GM19328 (cell line): ENCODE data around the gene WSB1.
"Not testable (repeated sequence)": the region's sequence is repeated elsewhere in the genome, so short reads cannot be mapped to it uniquely, and the experiment has no call there.

Source experiments
- ATAC-seq: cut with Tn5 transposase; IDR thresholded peaks from one replicate; pipeline ENCODE4 v1.9.1; 2021; ENCODE audit warnings: mild to moderate bottlenecking, moderate library complexity; ENCODE audit not compliant: unreplicated experiment

The WSB1 gene

GRCh38 chr17:27279132-27279531, 14.8 kb upstream of the WSB1 start:
- not testable (repeated sequence) for ATAC-seq

DNA sequence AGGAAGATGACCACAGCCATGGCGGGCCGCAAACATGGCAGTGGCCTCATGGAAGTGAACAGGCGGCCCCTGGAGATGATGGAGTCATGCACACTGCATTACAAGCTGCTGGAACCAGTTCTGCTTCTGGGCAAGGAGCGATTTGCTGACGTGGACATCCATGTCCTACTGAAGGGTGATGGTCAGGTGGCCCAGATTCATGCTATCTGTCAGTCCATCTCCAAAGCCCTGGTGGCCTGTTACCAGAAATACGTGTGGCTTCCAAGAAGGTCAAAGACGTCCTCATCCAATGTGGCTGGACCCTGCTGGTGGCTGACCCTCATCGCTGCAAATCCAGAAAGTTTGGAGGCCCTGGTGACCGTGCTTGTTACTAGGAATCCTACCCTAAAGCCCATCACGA, 13.4 kb upstream of the WSB1 start:
- ATAC-seq, result no peak

DNA sequence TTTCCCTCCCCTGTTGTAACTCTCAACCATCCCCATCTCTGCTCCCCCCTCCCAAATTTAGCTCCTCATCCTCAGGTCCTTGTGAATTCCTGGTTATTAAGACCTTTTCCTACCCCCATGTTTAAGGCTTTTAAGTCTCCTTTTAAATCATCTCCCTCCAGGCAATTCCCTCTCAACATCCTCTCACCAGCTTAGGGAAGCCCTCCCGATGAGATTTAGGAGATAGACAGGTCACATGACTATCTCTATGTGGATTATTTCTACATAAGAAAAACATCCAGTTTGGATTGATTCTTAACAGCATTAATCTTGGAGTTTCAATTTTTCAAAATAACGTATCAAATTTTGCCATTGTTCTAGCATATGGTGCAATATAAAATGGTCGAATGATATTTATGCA, 12.5 kb upstream of the WSB1 start:
- ATAC-seq, result no peak

DNA sequence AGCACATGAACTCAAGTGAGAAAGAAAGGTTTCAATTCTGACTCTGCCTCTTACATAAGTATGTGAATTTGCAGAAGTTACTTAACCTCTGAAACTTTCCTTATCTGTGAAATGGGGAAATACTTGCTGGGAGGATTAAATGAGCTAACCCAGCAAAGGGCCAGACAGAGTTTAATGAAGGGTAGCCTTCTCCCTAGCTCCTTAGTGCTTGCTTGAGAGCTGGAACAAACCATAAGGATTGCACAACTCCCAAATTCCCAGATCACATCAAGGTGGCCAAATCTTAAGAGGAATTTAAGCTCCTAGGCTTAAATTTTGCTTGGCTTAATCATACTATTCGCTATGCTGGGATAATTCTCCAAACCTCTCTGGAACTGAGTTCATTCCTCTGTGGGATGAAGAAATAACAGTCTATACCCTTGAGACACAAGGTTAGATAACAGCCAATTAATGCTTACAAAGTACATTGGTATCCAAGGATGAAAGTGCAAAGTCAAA, 11.8 kb upstream of the WSB1 start:
- ATAC-seq, result peak; percentile 61

DNA sequence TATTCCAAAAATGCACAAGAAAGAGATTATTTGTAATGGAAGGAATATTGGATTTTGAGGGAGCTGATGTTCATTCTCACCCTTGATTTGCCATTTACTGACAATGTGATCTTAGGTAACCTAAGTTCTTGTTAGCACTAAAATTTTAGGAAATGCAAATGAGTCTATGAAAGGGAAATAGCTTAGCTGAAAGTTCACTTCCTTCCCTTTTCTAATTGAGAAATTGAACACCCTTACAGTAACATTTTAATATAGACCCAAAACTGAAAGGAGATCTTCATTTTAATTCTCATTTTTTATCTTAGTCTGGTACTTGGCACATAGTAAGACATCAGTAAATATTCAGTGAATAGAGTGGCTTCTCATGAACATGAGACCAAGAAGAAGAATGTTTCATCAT, 10.9 kb upstream of the WSB1 start:
- ATAC-seq, result no peak

DNA sequence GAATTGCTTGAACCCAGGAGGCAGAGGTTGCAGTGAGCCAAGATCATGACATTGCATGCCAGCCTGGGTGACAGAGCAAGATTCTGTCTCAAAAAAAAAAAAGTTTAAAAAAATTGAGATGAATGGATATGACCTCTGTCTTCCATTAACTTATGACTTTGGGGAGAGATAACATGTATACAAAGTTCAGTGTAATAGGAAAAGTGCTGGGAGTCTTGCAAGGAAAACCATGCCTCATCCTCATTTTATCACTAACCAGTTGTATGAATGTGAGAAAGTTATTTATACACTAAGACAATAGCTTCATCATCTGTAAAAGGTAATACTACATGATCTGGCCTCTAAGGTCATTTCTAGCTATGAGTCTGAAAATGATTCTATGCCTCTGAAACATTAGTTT, 10.2 kb upstream of the WSB1 start:
- no peak for ATAC-seq

- ATAC-seq, result no peak
Observed at GRCh38 chr17:27284811-27285415, 9.0 kb upstream of the WSB1 start.

DNA sequence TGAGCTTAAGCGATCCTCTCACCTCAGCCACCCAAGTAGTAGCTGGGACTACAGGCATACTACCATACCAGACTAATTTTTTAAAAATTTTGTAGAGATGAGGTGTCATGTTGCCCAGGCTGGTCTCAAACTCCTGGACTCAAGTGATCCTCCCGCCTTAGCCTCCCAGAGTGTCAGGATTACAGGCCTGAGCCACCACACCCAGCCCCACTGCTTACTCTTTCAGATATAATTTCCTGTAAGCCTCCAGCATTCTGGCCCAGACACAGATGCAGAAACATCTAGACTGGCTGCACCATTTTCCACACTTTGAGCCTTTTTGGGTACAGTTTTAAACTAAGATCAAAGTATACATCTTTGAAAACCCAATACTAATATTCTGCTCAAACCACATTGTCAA, 8.4 kb upstream of the WSB1 start:
- no peak for ATAC-seq

- ATAC-seq, result no peak
Observed at GRCh38 chr17:27288183-27288582, 5.7 kb upstream of the WSB1 start.

DNA sequence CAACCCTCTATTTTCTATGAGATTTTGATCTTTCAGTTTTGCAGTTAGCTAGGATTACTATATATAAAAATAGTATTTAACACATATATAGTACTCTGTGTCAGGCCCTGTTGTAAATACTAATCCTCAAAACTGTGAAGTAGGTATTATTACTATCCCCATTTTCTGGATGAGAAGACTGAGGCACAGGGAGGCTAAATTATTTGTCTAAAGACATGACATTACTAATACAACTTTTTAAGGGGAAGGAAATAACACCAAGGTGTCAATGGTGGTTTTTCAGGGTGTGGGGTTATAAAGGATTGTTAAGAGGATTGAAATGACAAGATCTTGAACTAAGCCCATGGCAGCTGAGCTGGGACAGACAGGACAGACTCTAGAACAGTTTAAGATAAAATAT, 4.1 kb upstream of the WSB1 start:
- no peak for ATAC-seq

DNA sequence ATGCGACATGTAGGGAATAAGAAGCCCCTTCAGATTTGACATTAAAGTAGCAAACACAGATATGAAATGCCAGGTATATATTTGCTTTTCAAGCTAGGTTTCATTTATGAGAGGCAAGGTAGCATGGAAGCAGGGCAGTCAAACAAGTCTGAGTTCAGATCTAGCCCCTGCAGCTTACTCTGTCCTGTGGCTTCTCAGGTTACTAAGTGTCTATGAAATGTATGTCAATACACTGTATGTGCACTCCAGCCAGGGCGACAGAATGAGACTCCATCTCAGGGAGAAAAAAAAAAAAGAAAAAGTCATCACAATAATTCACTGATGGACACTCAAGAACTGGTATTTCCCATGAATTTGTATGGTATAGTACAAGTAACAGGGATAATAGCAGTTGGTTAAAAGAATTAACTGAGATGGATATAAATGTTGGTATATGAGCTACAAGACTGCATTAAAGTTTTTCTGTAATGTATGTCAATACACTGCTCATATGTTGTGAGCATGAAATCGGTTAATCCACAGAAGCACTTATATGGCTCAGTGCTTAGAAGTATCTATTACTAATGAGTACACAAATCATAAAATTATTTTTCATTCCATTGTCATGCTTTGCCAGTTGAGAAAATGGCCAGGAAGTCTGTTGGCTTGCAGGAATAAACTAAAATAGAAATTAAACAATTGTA, 2.9 kb upstream of the WSB1 start:
- ATAC-seq, result no peak

DNA sequence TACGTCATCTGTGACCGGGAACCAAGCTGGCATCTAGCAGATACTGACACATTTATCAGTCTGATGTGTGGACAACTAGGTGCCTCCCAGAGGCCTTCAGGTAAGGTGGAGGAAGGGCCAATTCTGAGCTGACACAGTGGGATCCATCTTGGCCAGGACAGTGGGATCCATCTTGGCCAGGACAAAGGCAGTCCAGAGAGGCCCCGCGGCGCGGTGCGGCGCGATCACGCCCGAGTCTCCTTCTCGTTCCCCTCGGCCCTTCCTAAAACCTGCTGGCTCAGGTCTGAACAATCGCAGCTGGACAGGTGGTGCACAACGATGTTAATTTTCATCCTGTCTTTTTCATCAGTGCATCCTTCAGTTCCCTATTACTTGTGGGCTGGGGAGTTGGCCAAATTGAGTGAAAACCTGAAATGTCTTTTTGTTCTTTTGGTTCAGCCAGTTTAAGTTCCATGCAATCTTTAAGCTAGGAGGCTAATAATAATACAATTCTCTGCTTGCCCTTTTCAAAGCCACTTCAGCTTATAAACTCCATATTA, 486 bp upstream of the WSB1 start:
- ATAC-seq, result no peak

GRCh38 chr17:27294689-27295630, 1.0 kb downstream of the WSB1 start:
- peak; percentile 37 for ATAC-seq

DNA sequence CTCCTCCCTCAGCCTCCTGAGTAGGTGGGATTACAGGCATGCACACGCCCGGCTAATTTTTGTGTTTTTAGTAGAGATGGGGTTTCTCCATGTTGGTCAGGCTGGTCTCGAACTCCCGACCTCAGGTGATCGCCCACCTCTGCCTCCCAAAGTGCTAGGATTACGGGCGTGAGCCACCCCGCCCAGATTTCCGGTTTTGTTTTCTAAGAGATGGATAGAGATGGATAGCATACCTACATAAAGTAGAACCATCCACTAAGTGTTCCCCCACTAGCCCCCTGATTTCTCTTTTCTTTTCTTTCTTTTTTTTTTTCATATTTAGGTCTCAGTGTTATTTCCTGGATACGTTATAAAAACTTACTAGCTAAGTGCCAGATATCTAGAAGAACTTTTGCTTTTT, 2.0 kb downstream of the WSB1 start:
- ATAC-seq, result no peak

- ATAC-seq, result no peak
Observed at GRCh38 chr17:27296428-27296979, 2.6 kb downstream of the WSB1 start.

DNA sequence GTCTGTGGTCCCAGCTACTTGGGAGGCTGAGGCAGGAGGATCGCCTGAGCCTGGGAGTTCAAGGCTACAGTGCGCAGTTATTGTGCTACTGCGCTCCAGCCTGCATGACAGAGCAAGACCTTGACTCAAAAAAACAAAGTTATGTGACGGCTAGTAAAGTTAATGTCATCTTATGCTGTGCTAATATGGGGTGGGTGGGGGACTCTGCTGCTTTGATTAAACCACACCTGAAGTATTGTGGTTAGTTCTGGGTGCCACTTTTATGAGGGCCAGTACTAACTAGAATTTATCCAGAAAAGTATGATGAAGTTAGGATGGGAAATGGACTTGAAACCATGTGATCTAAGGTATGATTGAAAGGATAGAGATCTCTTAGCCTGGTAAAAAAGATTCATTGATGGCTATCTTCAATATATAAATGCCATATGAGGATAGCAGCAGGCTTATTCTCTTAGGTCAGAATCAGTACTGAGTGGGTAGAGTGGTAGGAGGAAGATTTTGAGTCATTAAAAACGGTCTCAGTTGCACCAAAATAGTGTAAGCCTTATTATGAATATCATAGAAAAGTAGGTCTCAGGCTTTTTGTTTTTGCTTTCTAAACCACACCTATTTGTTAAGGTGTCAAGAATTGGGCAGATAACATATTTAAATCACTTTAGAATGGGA, 5.6 kb downstream of the WSB1 start:
- ATAC-seq, result no peak

DNA sequence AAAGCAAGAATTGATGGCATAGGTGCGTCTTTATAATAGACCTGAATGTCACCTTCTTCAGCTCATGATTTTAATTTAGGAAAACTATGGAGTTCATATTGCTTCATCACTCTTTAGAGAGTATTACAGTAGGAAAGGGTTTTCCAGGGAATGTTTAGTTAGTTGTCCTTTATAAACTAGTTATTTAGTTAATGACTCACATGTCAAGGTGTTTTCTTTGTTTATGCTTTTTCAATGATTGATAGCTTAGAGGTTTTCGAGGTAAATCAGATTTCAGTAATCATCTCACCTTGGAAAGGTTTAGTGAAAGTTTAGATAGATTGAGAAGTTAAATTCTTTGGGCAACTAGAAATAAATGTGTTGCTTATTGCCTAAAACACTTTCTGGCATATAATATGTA, 9.8 kb downstream of the WSB1 start:
- no peak for ATAC-seq

DNA sequence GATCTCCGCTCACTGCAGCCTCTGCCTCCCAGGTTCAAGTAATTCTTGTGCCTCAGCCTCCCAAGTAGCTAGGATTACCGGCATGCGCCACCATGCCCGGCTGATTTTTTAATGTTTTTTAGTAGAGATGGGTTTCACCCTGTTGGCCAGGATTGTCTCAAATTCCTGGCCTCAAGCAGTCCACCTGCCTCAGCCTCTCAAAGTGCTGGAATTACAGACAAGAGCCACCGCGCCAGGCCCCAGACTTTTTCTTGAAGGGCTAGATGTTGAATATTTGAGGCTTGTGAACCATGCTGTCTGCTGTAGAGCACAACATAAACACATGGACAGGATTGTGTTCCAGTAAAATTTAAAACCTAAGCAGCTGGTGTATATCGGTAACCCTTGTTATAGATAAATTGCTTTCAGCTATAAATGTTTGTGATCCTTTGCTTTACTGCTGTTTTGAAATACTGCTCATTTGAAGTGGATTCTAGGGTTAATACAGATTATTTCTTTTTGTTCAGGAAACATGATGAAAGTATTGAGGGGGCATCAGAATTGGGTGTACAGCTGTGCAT, 12.4 kb downstream of the WSB1 start:
- ATAC-seq, result no peak

- ATAC-seq, result no peak
Observed at GRCh38 chr17:27310565-27311110, 16.7 kb downstream of the WSB1 start.

- ATAC-seq, result no peak
Observed at GRCh38 chr17:27313301-27313700, 19.4 kb downstream of the WSB1 start.
